HG03095 (cell line): Measurements from ENCODE around the gene PCDH15.
A peak's percentile ranks its signal among the peaks of the same experiment; 100 is the strongest.
"Not testable (repeated sequence)": the region's sequence is repeated elsewhere in the genome, so short reads cannot be mapped to it uniquely, and the experiment has no call there.

Experiments
- ATAC-seq: cut with Tn5 transposase; IDR thresholded peaks from one replicate; pipeline ENCODE4 v1.9.1; 2021; ENCODE audit warnings: moderate library complexity; ENCODE audit not compliant: unreplicated experiment

PCDH15 gene

GRCh38 chr10:54576541-54576940 lies 224.5 kb downstream of the PCDH15 start:
- no peak for ATAC-seq

- ATAC-seq = no peak
Observed at GRCh38 chr10:54559498-54559897, 241.5 kb downstream of the PCDH15 start.

- ATAC-seq = no peak
Observed at GRCh38 chr10:54554028-54554427, 247.0 kb downstream of the PCDH15 start.

DNA sequence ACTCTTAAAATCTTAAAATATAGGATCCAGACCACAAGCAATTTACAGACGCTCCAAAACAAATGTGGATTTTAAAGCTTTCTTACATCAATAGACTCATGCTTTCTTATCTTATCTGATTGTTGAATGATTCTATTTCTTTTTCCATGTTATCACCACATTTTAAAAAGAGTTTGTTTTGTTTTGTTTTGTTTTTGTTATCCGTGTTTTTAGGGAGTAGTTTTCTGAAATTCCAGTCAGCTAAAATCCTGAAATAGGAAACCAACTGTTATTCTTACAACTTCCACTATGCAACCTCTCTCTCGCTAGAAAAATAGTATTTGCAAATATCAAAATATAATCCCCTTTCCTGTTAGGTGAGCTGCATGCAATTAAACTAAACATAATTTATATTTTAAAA lies 251.0 kb downstream of the PCDH15 start:
- ATAC-seq = no peak

GRCh38 chr10:54531296-54531695 lies 269.7 kb downstream of the PCDH15 start:
- no peak for ATAC-seq

- ATAC-seq = no peak
Observed at GRCh38 chr10:54530299-54530698, 270.7 kb downstream of the PCDH15 start.

GRCh38 chr10:54525816-54526215 lies 275.2 kb downstream of the PCDH15 start:
- ATAC-seq = no peak

DNA sequence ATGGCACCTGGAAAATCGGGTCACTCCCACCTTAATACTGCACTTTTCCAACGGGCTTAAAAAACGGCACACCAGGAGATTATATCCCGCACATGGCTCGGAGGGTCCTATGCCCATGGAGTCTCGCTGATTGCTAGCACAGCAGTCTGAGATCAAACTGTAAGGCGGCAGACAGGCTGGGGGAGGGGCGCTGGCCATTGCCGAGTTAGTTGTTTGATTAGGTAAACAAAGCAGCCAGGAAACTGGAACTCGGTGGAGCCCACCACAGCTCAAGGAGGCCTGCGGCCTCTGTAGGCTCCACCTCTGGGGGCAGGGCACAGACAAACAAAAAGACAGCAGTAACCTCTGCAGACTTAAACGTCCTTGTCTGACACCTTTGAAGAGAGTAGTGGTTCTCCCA lies 285.8 kb downstream of the PCDH15 start:
- not testable (repeated sequence) for ATAC-seq

GRCh38 chr10:54503863-54504262 lies 297.2 kb downstream of the PCDH15 start:
- no peak for ATAC-seq

- ATAC-seq = no peak
Observed at GRCh38 chr10:54501929-54502328, 299.1 kb downstream of the PCDH15 start.

GRCh38 chr10:54496852-54497251 lies 304.2 kb downstream of the PCDH15 start:
- no peak for ATAC-seq

DNA sequence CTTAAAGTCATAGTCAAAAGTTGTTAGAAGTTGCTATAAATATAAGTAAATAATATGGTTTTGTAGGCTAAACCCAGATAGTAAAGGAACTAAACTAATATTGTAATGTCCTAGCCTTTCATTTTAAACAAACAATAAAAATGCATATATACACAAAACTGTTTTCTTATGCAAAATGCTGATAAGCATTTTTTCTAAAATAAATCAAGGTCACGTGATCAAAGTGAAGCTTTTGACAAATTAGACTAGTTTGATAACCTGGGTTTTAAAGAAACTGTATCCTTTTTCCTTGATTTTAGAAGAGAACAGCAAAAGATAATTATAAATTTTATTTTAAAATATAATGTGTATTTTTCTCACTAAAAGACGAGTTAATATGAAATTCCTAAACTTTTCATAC lies 313.3 kb downstream of the PCDH15 start:
- ATAC-seq = no peak

GRCh38 chr10:54485971-54486370 lies 315.1 kb downstream of the PCDH15 start:
- no peak for ATAC-seq

DNA sequence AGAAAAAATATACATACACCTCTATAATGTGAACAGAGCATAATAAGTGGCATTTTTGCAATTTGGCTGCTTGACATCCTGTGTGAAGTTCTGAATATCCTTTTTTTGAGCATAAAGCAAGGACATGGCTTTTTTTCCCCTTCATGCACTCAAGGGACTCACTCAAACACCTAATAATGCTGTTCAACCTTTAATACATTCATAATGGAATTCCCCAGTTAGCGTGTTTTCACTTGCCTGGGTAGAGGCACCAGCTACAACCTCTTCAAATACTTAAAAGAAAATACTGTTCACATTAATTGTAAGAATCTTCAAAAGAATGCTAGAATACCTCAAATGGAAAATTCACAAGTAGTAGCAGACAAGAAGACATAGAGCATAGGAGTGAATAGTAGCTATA lies 316.8 kb downstream of the PCDH15 start:
- ATAC-seq = no peak

DNA sequence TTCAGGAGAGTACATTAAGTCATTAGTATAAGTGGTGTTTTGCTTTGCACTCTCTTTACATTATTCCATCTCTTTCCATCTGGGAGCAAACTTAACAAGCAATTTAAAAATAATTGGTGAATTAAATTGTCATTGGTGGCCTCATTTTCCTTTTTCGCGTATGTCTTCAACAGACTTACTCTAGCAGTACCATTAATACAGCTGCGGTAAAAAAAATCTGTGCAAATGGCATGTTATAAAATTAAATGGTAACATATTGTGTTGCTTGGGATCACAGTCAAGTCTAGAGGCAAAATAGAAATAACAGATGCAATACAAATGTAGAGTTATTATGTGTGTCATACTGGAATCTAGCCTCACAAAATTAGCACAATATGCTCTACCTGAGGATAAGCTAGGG lies 322.4 kb downstream of the PCDH15 start:
- ATAC-seq = no peak

GRCh38 chr10:54477738-54478137 lies 323.3 kb downstream of the PCDH15 start:
- no peak for ATAC-seq

DNA sequence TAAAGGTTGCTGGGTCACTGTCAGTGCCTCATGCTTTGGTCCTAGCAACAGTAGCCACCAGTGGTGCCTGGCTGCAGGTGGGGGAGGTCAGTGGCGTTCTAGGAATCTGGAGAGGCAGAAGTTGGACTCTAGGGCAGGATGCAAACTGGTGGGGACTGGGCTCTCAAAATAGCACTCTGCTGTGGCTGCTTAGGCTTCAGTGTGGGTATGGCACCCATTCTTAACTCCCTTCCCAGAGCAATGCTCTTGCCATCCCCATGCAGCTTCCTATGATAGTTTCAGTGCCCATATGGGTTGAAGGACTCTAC lies 330.8 kb downstream of the PCDH15 start:
- ATAC-seq = no peak

GRCh38 chr10:54469587-54470323 lies 331.3 kb downstream of the PCDH15 start:
- ATAC-seq = no peak

GRCh38 chr10:54454271-54454670 lies 346.8 kb downstream of the PCDH15 start:
- no peak for ATAC-seq

GRCh38 chr10:54449056-54449455 lies 352.0 kb downstream of the PCDH15 start:
- ATAC-seq = no peak

- ATAC-seq = no peak
Observed at GRCh38 chr10:54444170-54444569, 356.9 kb downstream of the PCDH15 start.

GRCh38 chr10:54441275-54441674 lies 359.8 kb downstream of the PCDH15 start:
- ATAC-seq = no peak

DNA sequence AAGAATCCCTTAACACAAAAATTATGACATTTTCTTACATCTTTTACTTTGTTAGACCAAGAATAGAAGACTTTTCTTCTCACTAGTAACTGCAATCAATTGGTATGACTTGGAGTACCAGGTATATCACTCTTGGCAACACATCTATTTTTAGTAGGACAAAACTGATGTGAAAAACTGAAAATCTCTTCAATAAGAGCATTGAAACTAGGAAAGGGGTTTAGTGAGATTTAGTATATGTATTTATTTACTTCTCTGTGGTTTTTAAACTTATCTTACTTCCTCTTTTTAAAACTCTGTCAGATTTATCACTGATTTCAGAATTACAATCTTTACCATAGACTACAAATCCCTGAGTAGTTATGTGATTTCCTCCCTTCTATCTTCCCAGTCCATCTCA lies 366.2 kb downstream of the PCDH15 start:
- ATAC-seq = peak; percentile 76
